Stimulated activated CD4-positive, alpha-beta T cell treated with anti-CD3 and anti-CD28 coated beads, TNF-alpha, amount 100 ng/mL, for 48 hours (primary cell): Measurements from ENCODE around the gene MCC.
A peak's percentile ranks its signal among the peaks of the same experiment; 100 is the strongest.

ENCODE experiments used
- DNase-seq, 3 donors: peaks; one replicate each; pipeline ENCODE4 v3.0.0-alpha.2; 2020; ENCODE audit warnings: low read depth in 3 of 3

The MCC gene

GRCh38 chr5:113058706-113059226 is 429.5 kb downstream of the MCC start:
- DNase-seq: no peak

- no peak for DNase-seq
These were observed 430.0 kb downstream of the MCC start for GRCh38 chr5:113058269-113058668.

GRCh38 chr5:113057557-113057984 is 430.7 kb downstream of the MCC start:
- DNase-seq: no peak

GRCh38 chr5:113056988-113057387 is 431.3 kb downstream of the MCC start:
- DNase-seq: no peak

- DNase-seq: no peak
These were observed 433.4 kb downstream of the MCC start for GRCh38 chr5:113054899-113055298.

- no peak for DNase-seq
These were observed 434.7 kb downstream of the MCC start for GRCh38 chr5:113053511-113053995.

- no peak for DNase-seq
These were observed 436.0 kb downstream of the MCC start for GRCh38 chr5:113052041-113052795.

GRCh38 chr5:113050721-113051382 is 437.4 kb downstream of the MCC start:
- DNase-seq: peak; percentile 15 to 47 (median 20)

GRCh38 chr5:113048931-113049330 is 439.3 kb downstream of the MCC start:
- DNase-seq: no peak

- DNase-seq: no peak
These were observed 440.3 kb downstream of the MCC start for GRCh38 chr5:113047733-113048652.

GRCh38 chr5:113047234-113047633 is 441.0 kb downstream of the MCC start:
- no peak for DNase-seq

- no peak for DNase-seq
These were observed 443.3 kb downstream of the MCC start for GRCh38 chr5:113044776-113045465.

GRCh38 chr5:113043491-113043931 is 444.7 kb downstream of the MCC start:
- peak in 2 of 3 donors; percentile 4 to 29 for DNase-seq

GRCh38 chr5:113042491-113043243 is 445.6 kb downstream of the MCC start:
- no peak for DNase-seq

GRCh38 chr5:113040672-113041260 is 447.5 kb downstream of the MCC start:
- no peak for DNase-seq

GRCh38 chr5:113039934-113040285 is 448.3 kb downstream of the MCC start:
- DNase-seq: no peak

- no peak for DNase-seq
These were observed 448.9 kb downstream of the MCC start for GRCh38 chr5:113039229-113039933.

- DNase-seq: no peak
These were observed 449.5 kb downstream of the MCC start for GRCh38 chr5:113038714-113039113.

GRCh38 chr5:113038136-113038535 is 450.1 kb downstream of the MCC start:
- no peak for DNase-seq
